HG03521 (cell line): ENCODE results near the gene ATG2B.
"Not testable (repeated sequence)": the region's sequence is repeated elsewhere in the genome, so short reads cannot be mapped to it uniquely, and the experiment has no call there.

Experiments used
- ATAC-seq: cut with Tn5 transposase; IDR thresholded peaks from one replicate; pipeline ENCODE4 v1.9.1; 2021; ENCODE audit warnings: mild to moderate bottlenecking, moderate library complexity; ENCODE audit not compliant: unreplicated experiment

Gene ATG2B

GRCh38 chr14:96254687-96255086, 108.5 kb downstream of the ATG2B start:
- ATAC-seq: no peak

GRCh38 chr14:96252999-96253539, 110.1 kb downstream of the ATG2B start:
- no peak for ATAC-seq

GRCh38 chr14:96252323-96252998, 110.7 kb downstream of the ATG2B start:
- no peak for ATAC-seq

GRCh38 chr14:96251656-96252155, 111.4 kb downstream of the ATG2B start:
- ATAC-seq: no peak

- ATAC-seq: no peak
Measured at GRCh38 chr14:96250485-96250884, 112.7 kb downstream of the ATG2B start.

GRCh38 chr14:96249029-96249428, 114.1 kb downstream of the ATG2B start:
- ATAC-seq: no peak

- no peak for ATAC-seq
Measured at GRCh38 chr14:96247031-96247430, 116.1 kb downstream of the ATG2B start.

GRCh38 chr14:96246539-96246847, 116.6 kb downstream of the ATG2B start:
- no peak for ATAC-seq

- ATAC-seq: no peak
Measured at GRCh38 chr14:96245710-96246538, 117.2 kb downstream of the ATG2B start.

- ATAC-seq: not testable (repeated sequence)
Measured at GRCh38 chr14:96245074-96245473, 118.1 kb downstream of the ATG2B start.

- no peak for ATAC-seq
Measured at GRCh38 chr14:96243785-96244184, 119.4 kb downstream of the ATG2B start.

- no peak for ATAC-seq
Measured at GRCh38 chr14:96242126-96242525, 121.0 kb downstream of the ATG2B start.

GRCh38 chr14:96240641-96241040, 122.5 kb downstream of the ATG2B start:
- ATAC-seq: no peak

- ATAC-seq: no peak
Measured at GRCh38 chr14:96239711-96240141, 123.4 kb downstream of the ATG2B start.

GRCh38 chr14:96238676-96239265, 124.4 kb downstream of the ATG2B start:
- no peak for ATAC-seq

GRCh38 chr14:96237641-96238040, 125.5 kb downstream of the ATG2B start:
- no peak for ATAC-seq

GRCh38 chr14:96235426-96235825, 127.7 kb downstream of the ATG2B start:
- ATAC-seq: no peak

- no peak for ATAC-seq
Measured at GRCh38 chr14:96233661-96234060, 129.5 kb downstream of the ATG2B start.

GRCh38 chr14:96232506-96232905, 130.6 kb downstream of the ATG2B start:
- ATAC-seq: no peak

- ATAC-seq: no peak
Measured at GRCh38 chr14:96231526-96232130, 131.5 kb downstream of the ATG2B start.

GRCh38 chr14:96231056-96231455, 132.1 kb downstream of the ATG2B start:
- no peak for ATAC-seq
